Measurements from ENCODE around the gene SPNS2. TPM values are rescaled to one million over a fixed set of nuclear protein-coding genes. Genes with fewer than 3 reads are reported as not detected.

SPNS2 gene
- total RNA-seq, 1 donor from 2014 or later = 0.34 TPM

GRCh38 chr17:4583782-4584100, 85.1 kb downstream of the SPNS2 start:
- Histone ChIP-seq H3K9me3 (ENCODE audit: low read depth) (no peaks in the 10 kb centered on the region), H3K9ac (no peak overlapping the region), H3K27me3 (peaks cover 47% of the 10 kb centered on the region), H3K79me2 (ENCODE audit: low read depth) (no peaks in the 10 kb centered on the region), H3F3A (ENCODE audit: low read depth) (no peaks in the 10 kb centered on the region), H4K20me1 (ENCODE audit: low read depth) (no peaks in the 10 kb centered on the region), H3K4me2 (peak overlapping the region; percentile 92), H3K27ac (no peak overlapping the region), H3K36me3 (no peaks in the 10 kb centered on the region), H2AFZ (replicated peaks) (peak overlapping the region; percentile 91), H3K4me1 (peaks cover 24% of the 10 kb centered on the region), H3K4me3 (peak overlapping the region; percentile 54)
- H3K9me3 Mint-ChIP-seq = no peaks in the 10 kb centered on the region
- H3K27me3 Mint-ChIP-seq (ENCODE audit: insufficient read depth, low read depth) = peaks cover 50% of the 10 kb centered on the region
- H3K4me3 Mint-ChIP-seq = peak overlapping the region; percentile 89
- H3K27ac Mint-ChIP-seq = peak overlapping the region; percentile 42
- no peaks in the 10 kb centered on the region for H3K36me3 Mint-ChIP-seq
- peaks cover 18% of the 10 kb centered on the region for H3K4me1 Mint-ChIP-seq
- TF ChIP-seq CTCF (IDR thresholded peaks at IDR 0.05) = peak; percentile 62
- TF ChIP-seq EZH2 (IDR thresholded peaks at IDR 0.05) = no peak
- peak; percentile 81 for DNase-seq (ENCODE audit: low spot score)

GRCh38 chr17:4584101-4584916, 85.6 kb downstream of the SPNS2 start, which contains the start of gene SMTNL2:
Gene SMTNL2 (plus strand): TSS chr17:4584529. CDS start chr17:4584606, 77 bp downstream.
- H3K4me2 ChIP-seq = peak within 1 kb of the TSS; percentile 92
- peak within 1 kb of the TSS; percentile 42 for H3K27ac Mint-ChIP-seq

GRCh38 chr17:4584917-4585637, 86.4 kb downstream of the SPNS2 start:
- H3K79me2 ChIP-seq (ENCODE audit: low read depth) = no peaks in the 10 kb centered on the region
- peak overlapping the region; percentile 92 for H3K4me2 ChIP-seq
- no peaks in the 10 kb centered on the region for H3K36me3 ChIP-seq
- Mint-ChIP-seq H3K27ac (no peak overlapping the region), H3K27me3 (ENCODE audit: insufficient read depth, low read depth) (peaks cover 54% of the 10 kb centered on the region), H3K36me3 (no peaks in the 10 kb centered on the region), H3K9me3 (no peaks in the 10 kb centered on the region), H3K4me3 (peak overlapping the region; percentile 83), H3K4me1 (peaks cover 18% of the 10 kb centered on the region)
- H3K9me3 ChIP-seq (ENCODE audit: low read depth) = no peaks in the 10 kb centered on the region
- DNase-seq (ENCODE audit: low spot score) = peak; percentile 36
- peak overlapping the region; percentile 54 for H3K4me3 ChIP-seq
- H4K20me1 ChIP-seq (ENCODE audit: low read depth) = no peaks in the 10 kb centered on the region
- no peak overlapping the region for H3K9ac ChIP-seq
- H2AFZ ChIP-seq (replicated peaks) = peak overlapping the region; percentile 91
- TF ChIP-seq EZH2 (IDR thresholded peaks at IDR 0.05) = no peak
- no peak for TF ChIP-seq CTCF (IDR thresholded peaks at IDR 0.05)
- TF ChIP-seq EZH2phosphoT487 (IDR thresholded peaks at IDR 0.05) = no peak
- peaks cover 47% of the 10 kb centered on the region for H3K27me3 ChIP-seq
- no peaks in the 10 kb centered on the region for H3F3A ChIP-seq (ENCODE audit: low read depth)
- peaks cover 24% of the 10 kb centered on the region for H3K4me1 ChIP-seq
- H3K27ac ChIP-seq = no peak overlapping the region

More at GRCh38 chr17:4584101-4584916, 85.6 kb downstream of the SPNS2 start, which contains the start of gene SMTNL2:
- Mint-ChIP-seq H3K4me1 (peaks cover 18% of the 10 kb centered on the region), H3K4me3 (peak within 1 kb of the TSS; percentile 89), H3K9me3 (no peaks in the 10 kb centered on the region), H3K27me3 (ENCODE audit: insufficient read depth, low read depth) (peaks cover 52% of the 10 kb centered on the region), H3K36me3 (no peaks in the 10 kb centered on the region)
- Histone ChIP-seq H2AFZ (replicated peaks) (peak within 1 kb of the TSS; percentile 91), H3K9ac (no peak within 1 kb of the TSS), H3K4me1 (peaks cover 24% of the 10 kb centered on the region), H3K9me3 (ENCODE audit: low read depth) (no peaks in the 10 kb centered on the region), H3F3A (ENCODE audit: low read depth) (no peaks in the 10 kb centered on the region), H4K20me1 (ENCODE audit: low read depth) (no peaks in the 10 kb centered on the region), H3K27ac (no peak within 1 kb of the TSS), H3K79me2 (ENCODE audit: low read depth) (no peaks in the 10 kb centered on the region), H3K36me3 (no peaks in the 10 kb centered on the region), H3K4me3 (peak within 1 kb of the TSS; percentile 54), H3K27me3 (peaks cover 47% of the 10 kb centered on the region)
- DNase-seq (ENCODE audit: low spot score) = peak; percentile 72
- TF ChIP-seq CTCF (IDR thresholded peaks at IDR 0.05) (peak; percentile 2), EZH2 (IDR thresholded peaks at IDR 0.05) (no peak)

Data from neural progenitor cell (in vitro differentiated cells).